HepG2 (cell line): ENCODE measurements around the gene ASCL3. TPM values are rescaled to one million over a fixed set of nuclear protein-coding genes. Genes with fewer than 3 reads are reported as not detected.
"Not testable (repeated sequence)": the region's sequence is repeated elsewhere in the genome, so short reads cannot be mapped to it uniquely, and the experiment has no call there.

Source experiments
- ATAC-seq: fragments of 200-7000 bp; cut with Tn5 transposase; 3 replicates; pipeline ENCODE4 v1.9.1; 2020; ENCODE audit warnings: mild to moderate bottlenecking, moderate library complexity
- BruUV-seq: library from RNA; stranded (reverse); fragments of 400-500 nt; replicated peaks from 2 replicates; lab custom pipeline; 2021; lab: Mats Ljungman, UMichigan
- CTCF ChIA-PET: fragments of 300-600 bp; formaldehyde crosslinking; extraction: SDS; loops from one replicate; lab custom pipeline; 2021; ENCODE audit warnings: low total read pairs, inconsistent platforms, low intra/inter-chr PET ratio; lab: Yijun Ruan, JAX
- POLR2A ChIA-PET: fragments of 350-600 bp; sonication (Branson Sonifier 250); formaldehyde crosslinking; loops from one replicate; lab custom pipeline; 2020; ENCODE audit warnings: antibody characterized with exemption, inconsistent platforms; lab: Yijun Ruan, JAX
- DNase-seq: peaks from one replicate; pipeline ENCODE4 v3.0.0-alpha.2; 2015; ENCODE audit warnings: low spot score
- FAIRE-seq: peaks from 3 replicates; lab custom pipeline; 2011; peaks lifted over from hg19 to GRCh38; lab: Jason Lieb, UNC
- H2AFZ ChIP-seq: one replicate; pipeline ENCODE4 v1.6.1; 2011; ENCODE audit warnings: low read length, inconsistent platforms
- H3K27ac ChIP-seq: fragments of 300-600 bp; 3 replicates; pipeline ENCODE4 v1.8.0; 2011; ENCODE audit warnings: mixed run types, mild to moderate bottlenecking, mixed read lengths, low read length, inconsistent platforms; ENCODE audit not compliant: insufficient read depth; ENCODE audit errors: extremely low read length
- H3K27me3 ChIP-seq, 2 experiments: fragments of 200-600 bp in 1 of 2; 2 replicates in 1 of 2; 3 replicates in 1 of 2; pipeline versions ENCODE4 v1.6.0 to v1.8.0; 2011; ENCODE audit warnings: low read length in 2 of 2, mild to moderate bottlenecking in 2 of 2, moderate library complexity in 2 of 2, inconsistent platforms in 1 of 2; ENCODE audit not compliant: insufficient read depth in 2 of 2, control insufficient read depth in 1 of 2
- H3K36me3 ChIP-seq, 2 experiments: fragments of 200-600 bp in 1 of 2; replicated peaks in 1 of 2; 2 replicates in 1 of 2; 3 replicates in 1 of 2; pipeline versions ENCODE4 v1.5.1 to v1.8.0; 2011; ENCODE audit warnings: low read length in 2 of 2, inconsistent platforms in 1 of 2; ENCODE audit not compliant: insufficient read depth in 2 of 2, control insufficient read depth in 1 of 2
- H3K4me1 ChIP-seq: 2 replicates; pipeline ENCODE4 v1.5.1; 2012; ENCODE audit warnings: low read length, inconsistent platforms; ENCODE audit not compliant: insufficient read depth
- H3K4me2 ChIP-seq: 2 replicates; pipeline ENCODE4 v1.6.0; 2011; ENCODE audit warnings: low read depth, low read length, inconsistent platforms
- H3K4me3 ChIP-seq, 3 experiments: fragments of 200-600 bp in 1 of 3; sonication (generic), shearing (Covaris generic) in 1 of 3; replicated peaks in 1 of 3; 2 replicates each; pipeline ENCODE4 v1.5.1; 2011 to 2016; ENCODE audit warnings: low read length in 3 of 3, inconsistent platforms in 2 of 3, low read depth in 2 of 3, mild to moderate bottlenecking in 2 of 3, control low read depth in 1 of 3, mixed read lengths in 1 of 3; ENCODE audit not compliant: insufficient read depth in 1 of 3
- H3K79me2 ChIP-seq: one replicate; pipeline ENCODE4 v1.6.1; 2011; ENCODE audit warnings: low read length, inconsistent platforms; ENCODE audit not compliant: insufficient read depth
- H3K9ac ChIP-seq: 2 replicates; pipeline ENCODE4 v1.6.0; 2011; ENCODE audit warnings: mild to moderate bottlenecking, low read depth, low read length, inconsistent platforms; ENCODE audit not compliant: insufficient read depth
- H3K9me3 ChIP-seq: 2 replicates; pipeline ENCODE4 v1.5.1; 2012; ENCODE audit warnings: mild to moderate bottlenecking, low read length
- H4K20me1 ChIP-seq: 2 replicates; pipeline ENCODE4 v1.6.0; 2011; ENCODE audit warnings: inconsistent platforms, mild to moderate bottlenecking, low read length, moderate library complexity; ENCODE audit not compliant: insufficient read depth
- ONECUT2 ChIP-seq: sonication (generic); formaldehyde crosslinking; IDR thresholded peaks from 2 replicates; pipeline ENCODE4 v1.4.0; 2020; ENCODE audit warnings: missing genetic modification reagents
- PHF5A ChIP-seq: IDR thresholded peaks from one replicate; pipeline ENCODE4 v1.6.1; 2018; ENCODE audit warnings: low read depth, missing genetic modification reagents; ENCODE audit not compliant: unreplicated experiment
- TARDBP ChIP-seq: sonication (generic); formaldehyde crosslinking; IDR thresholded peaks from 2 replicates; pipeline ENCODE4 v1.8.0; 2022; ENCODE audit warnings: mild to moderate bottlenecking, missing genetic modification reagents
- YY1 ChIP-seq: IDR thresholded peaks from 2 replicates; pipeline ENCODE4 v1.6.1; 2011; ENCODE audit warnings: low read length, low read depth, moderate library complexity, mild to moderate bottlenecking; ENCODE audit not compliant: insufficient read depth, insufficient replicate concordance
- ZNF562 ChIP-seq: sonication (generic); formaldehyde crosslinking; IDR thresholded peaks from 2 replicates; pipeline ENCODE4 v1.8.0; 2022; ENCODE audit warnings: missing genetic modification reagents, borderline replicate concordance
- ZNF670 ChIP-seq: sonication (generic); formaldehyde crosslinking; IDR thresholded peaks from 2 replicates; pipeline ENCODE4 v1.8.0; 2022; ENCODE audit warnings: mild to moderate bottlenecking, missing genetic modification reagents, borderline replicate concordance
- WGBS: methylation state at CpG from one replicate; pipeline ENCODE4 v1.1.6; 2017; ENCODE audit warnings: low lambda C conversion rate; 5-methylcytosine and 5-hydroxymethylcytosine counted together
- in situ Hi-C: cut with HindIII; loops from 2 replicates; pipeline ENCODE4 v1.10.0; 2017; ENCODE audit warnings: low pct_unique_long_range_greater_than_20kb; ENCODE audit not compliant: extremely low pct_ligation_motif_present
- intact Hi-C: fragments of 100-400 bp; cut with micrococcal nuclease; formaldehyde crosslinking; loops from one replicate; pipeline ENCODE4 v1.10.0; 2022; ENCODE audit not compliant: unreplicated experiment
- polyA plus RNA-seq, 8 experiments: library from polyadenylated mRNA; depleted of rRNA in 3 of 8; stranded (reverse) in 7 of 8; unstranded in 1 of 8; fragments of >200 nt; fragmentation: Illumina TruSeq in 4 of 8; extraction: Trizol in 4 of 8; gene quantifications; 2 replicates each; pipeline versions ENCODE4 v1.2.1 to v1.2.3, GENCODE V29; 2011 to 2016; ENCODE audit warnings: low read depth in 4 of 8, missing spikeins in 1 of 8, mixed read lengths in 1 of 8; ENCODE audit not compliant: insufficient read depth in 1 of 8
- total RNA-seq, 5 experiments: library from RNA; depleted of rRNA; stranded (reverse); fragments of >200 nt; fragmentation: Illumina TruSeq; extraction: Trizol; gene quantifications; 2 replicates each; pipeline ENCODE4 v1.2.3, GENCODE V29; 2016; ENCODE audit warnings: low read depth in 1 of 5
- TF ChIP-seq, protein P1 (sequence below): IDR thresholded peaks from 2 replicates; pipeline ENCODE4 v1.6.1; 2016

Gene ASCL3
- total and polyA plus RNA-seq, 2 of the 13 experiments (the other 11 are each of a cell fraction or from before 2014, with no cell fraction given), result not detected

DNA sequence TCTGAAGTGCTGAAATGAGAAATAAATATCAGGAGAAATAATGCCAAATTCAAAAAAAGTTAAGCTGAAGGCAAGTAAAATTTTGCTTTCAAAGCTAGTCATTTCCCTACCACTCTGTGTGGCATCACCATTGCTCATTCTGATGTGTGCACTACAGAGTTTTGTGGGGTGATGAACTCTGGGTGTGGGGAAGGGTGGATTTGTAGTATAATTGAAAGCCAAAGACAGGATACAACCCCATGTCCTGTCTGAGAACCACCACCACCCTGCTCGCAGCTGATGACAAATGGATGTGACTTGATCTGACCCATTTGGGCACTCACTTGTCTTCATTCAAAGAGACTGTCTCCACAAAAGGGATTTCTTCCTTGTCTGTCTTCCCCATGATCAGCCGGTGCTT lies 40.7 kb upstream of the ASCL3 start:
- Histone ChIP-seq H3K36me3 (no peaks in the 10 kb centered on the region), H2AFZ (no peak overlapping the region), H3K27ac (no peak overlapping the region), H3K4me3 (no peak overlapping the region), H3K27me3 (peaks cover 0 to 7% of the 10 kb centered on the region in 2 experiments; a peak in 1 of 5 replicates), H4K20me1 (no peaks in the 10 kb centered on the region), H3K79me2 (no peaks in the 10 kb centered on the region), H3K4me1 (peaks cover 30% of the 10 kb centered on the region), H3K4me2 (no peak overlapping the region), H3K9me3 (no peaks in the 10 kb centered on the region), H3K9ac (no peak overlapping the region)
- 62% methylated on average over 2 of the region's 2 CpGs for WGBS
- no TSS peak for BruUV-seq
- no peak for TF ChIP-seq ZNF562
- TF ChIP-seq YY1, result no peak
- no peak for FAIRE-seq
- in situ Hi-C loops, result no loop called here
- ChIA-PET CTCF (no interaction called here), POLR2A (no interaction called here)
- intact Hi-C loops, result no loop called here
- no peak for DNase-seq
- ATAC-seq, result no peak

DNA sequence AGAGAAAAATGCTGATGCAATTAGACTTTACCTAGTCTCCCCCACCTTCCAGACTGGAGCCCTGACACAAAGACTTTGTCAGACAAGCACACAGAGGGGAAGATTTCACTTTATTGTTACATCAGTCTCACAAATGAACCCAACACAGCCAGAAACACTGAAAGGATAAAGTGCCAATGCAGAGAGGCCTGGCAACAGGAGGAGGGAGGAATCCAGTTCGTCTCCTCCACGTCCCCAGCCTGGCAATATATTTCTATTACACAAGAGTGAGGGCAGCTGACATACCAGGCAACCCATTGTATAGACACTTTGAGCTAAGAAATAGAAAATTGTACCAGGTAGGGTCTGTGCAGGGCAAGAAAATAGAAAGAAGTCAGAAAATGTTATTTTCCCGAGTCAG lies 37.7 kb upstream of the ASCL3 start:
- BruUV-seq, result no TSS peak
- ATAC-seq (no peak), DNase-seq (no peak), FAIRE-seq (no peak)
- Histone ChIP-seq H3K9me3 (no peaks in the 10 kb centered on the region), H3K27ac (no peak overlapping the region), H3K79me2 (no peaks in the 10 kb centered on the region), H2AFZ (no peak overlapping the region), H4K20me1 (no peaks in the 10 kb centered on the region), H3K4me3 (no peak overlapping the region), H3K4me2 (no peak overlapping the region), H3K4me1 (peaks cover 19% of the 10 kb centered on the region), H3K36me3 (no peaks in the 10 kb centered on the region), H3K27me3 (no peaks in the 10 kb centered on the region), H3K9ac (no peak overlapping the region)
- ChIA-PET CTCF (no interaction called here), POLR2A (interaction anchor here (1.3 kb wide), 1 partner anchor 16 kb away, joined by 5 read pairs; no protein-coding TSS in a partner anchor)
- 30% methylated on average over 3 of the region's 3 CpGs for WGBS
- in situ Hi-C loops, result no loop called here
- TF ChIP-seq ONECUT2 (CRISPR knock-in tag) (no peak), TARDBP (no peak), PHF5A (CRISPR knock-in tag) (no peak), ZNF670 (CRISPR knock-in tag) (no peak)
- TF ChIP-seq, protein P1, sequence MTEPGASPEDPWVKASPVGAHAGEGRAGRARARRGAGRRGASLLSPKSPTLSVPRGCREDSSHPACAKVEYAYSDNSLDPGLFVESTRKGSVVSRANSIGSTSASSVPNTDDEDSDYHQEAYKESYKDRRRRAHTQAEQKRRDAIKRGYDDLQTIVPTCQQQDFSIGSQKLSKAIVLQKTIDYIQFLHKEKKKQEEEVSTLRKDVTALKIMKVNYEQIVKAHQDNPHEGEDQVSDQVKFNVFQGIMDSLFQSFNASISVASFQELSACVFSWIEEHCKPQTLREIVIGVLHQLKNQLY, result no peak
- intact Hi-C loops, result no loop called here

DNA sequence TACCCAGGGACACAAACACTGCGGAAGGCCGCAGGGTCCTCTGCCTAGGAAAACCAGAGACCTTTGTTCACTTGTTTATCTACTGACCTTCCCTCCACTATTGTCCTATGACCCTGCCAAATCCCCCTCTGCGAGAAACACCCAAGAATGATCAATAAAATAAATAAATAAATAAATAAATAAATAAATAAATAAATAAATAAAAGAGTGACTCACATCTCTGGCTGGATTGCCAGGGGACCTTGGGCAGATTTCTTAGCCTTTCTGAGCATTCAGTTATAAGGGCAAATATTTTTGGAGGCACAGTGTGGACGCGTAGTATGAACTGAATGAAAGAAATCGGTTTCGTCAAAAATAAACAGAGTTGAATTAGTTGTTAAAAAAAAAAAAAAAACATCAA lies 36.5 kb upstream of the ASCL3 start:
- H3K79me2 ChIP-seq, CTCF ChIA-PET, POLR2A ChIA-PET, H2AFZ ChIP-seq, FAIRE-seq, H3K4me3 ChIP-seq, H3K4me2 ChIP-seq, intact Hi-C loops, in situ Hi-C loops, ATAC-seq, H4K20me1 ChIP-seq, H3K27me3 ChIP-seq, DNase-seq, H3K36me3 ChIP-seq, BruUV-seq, H3K27ac ChIP-seq, H3K9me3 ChIP-seq, H3K9ac ChIP-seq: not testable (repeated sequence)
- peaks cover 14% of the 10 kb centered on the region for H3K4me1 ChIP-seq
- WGBS, result 76% methylated on average over 5 of the region's 7 CpGs
